Common myeloid progenitor, CD34-positive (primary cell): ENCODE results near the gene ANO2.
A peak's percentile ranks its signal among the peaks of the same experiment; 100 is the strongest.

Experiments used
- CTCF ChIA-PET: fragments of 350-600 bp; sonication (Branson Sonifier 250); formaldehyde crosslinking; loops from one replicate; lab custom pipeline; 2021; ENCODE audit warnings: antibody characterized with exemption; lab: Charles Lee
- POLR2A ChIA-PET: fragments of 350-600 bp; sonication (Branson Sonifier 250); formaldehyde crosslinking; loops from one replicate; lab custom pipeline; 2021; ENCODE audit warnings: antibody characterized with exemption; lab: Charles Lee
- DNase-seq, 3 donors: peaks; one replicate each; pipeline versions ENCODE4 v3.0.0 to v3.0.0-alpha.2; 2013
- H3K27ac ChIP-seq, 2 experiments: 1 replicate in 1 of 2; 2 replicates in 1 of 2; pipeline ENCODE4 v1.7.0; 2013; ENCODE audit warnings: inconsistent platforms in 2 of 2, low read length in 2 of 2, mild to moderate bottlenecking in 2 of 2, low read depth in 1 of 2, moderate library complexity in 1 of 2; ENCODE audit not compliant: severe bottlenecking in 2 of 2, insufficient read depth in 1 of 2, poor library complexity in 1 of 2
- H3K27me3 ChIP-seq, 5 experiments: replicated peaks in 2 of 5; 1 replicate in 3 of 5; 2 replicates in 2 of 5; pipeline versions ENCODE4 v1.6.1 to v1.7.0; 2013; ENCODE audit warnings: low read length in 4 of 5, mild to moderate bottlenecking in 2 of 5, moderate library complexity in 2 of 5, inconsistent platforms in 1 of 5; ENCODE audit not compliant: insufficient read depth in 5 of 5, control insufficient read depth in 4 of 5
- H3K36me3 ChIP-seq, 4 experiments: 1 replicate in 2 of 4; 2 replicates in 2 of 4; pipeline versions ENCODE4 v1.6.1 to v1.7.0; 2013; ENCODE audit warnings: low read length in 3 of 4, control low read depth in 1 of 4, mild to moderate bottlenecking in 1 of 4; ENCODE audit not compliant: control insufficient read depth in 4 of 4, insufficient read depth in 4 of 4
- H3K4me1 ChIP-seq, 4 experiments: 1 replicate in 3 of 4; 2 replicates in 1 of 4; pipeline versions ENCODE4 v1.6.1 to v1.7.1; 2013; ENCODE audit warnings: low read length in 3 of 4, mild to moderate bottlenecking in 3 of 4, control low read depth in 1 of 4, inconsistent platforms in 1 of 4, moderate library complexity in 1 of 4; ENCODE audit not compliant: control insufficient read depth in 4 of 4, insufficient read depth in 4 of 4; ENCODE audit errors: control extremely low read depth in 1 of 4
- H3K4me3 ChIP-seq, 7 experiments: 1 replicate in 4 of 7; 2 replicates in 3 of 7; pipeline versions ENCODE4 v1.5.1 to v1.7.0; 2013; ENCODE audit warnings: mild to moderate bottlenecking in 7 of 7, low read length in 6 of 7, moderate library complexity in 6 of 7, inconsistent platforms in 2 of 7, low read depth in 2 of 7, control low read depth in 1 of 7; ENCODE audit not compliant: insufficient read depth in 4 of 7, control insufficient read depth in 1 of 7; ENCODE audit errors: extremely low read depth in 1 of 7
- H3K9me3 ChIP-seq, 5 experiments: 1 replicate in 4 of 5; 2 replicates in 1 of 5; pipeline versions ENCODE4 v1.6.1 to v1.7.1; 2013; ENCODE audit warnings: low read length in 4 of 5, mild to moderate bottlenecking in 2 of 5, inconsistent platforms in 1 of 5, low read depth in 1 of 5, moderate library complexity in 1 of 5; ENCODE audit not compliant: control insufficient read depth in 4 of 5, insufficient read depth in 2 of 5; ENCODE audit errors: control extremely low read depth in 1 of 5
- WGBS: methylation state at CpG from one replicate; pipeline ENCODE4 v1.1.5; 2013; ENCODE audit not compliant: insufficient coverage; 5-methylcytosine and 5-hydroxymethylcytosine counted together

Gene ANO2

DNA sequence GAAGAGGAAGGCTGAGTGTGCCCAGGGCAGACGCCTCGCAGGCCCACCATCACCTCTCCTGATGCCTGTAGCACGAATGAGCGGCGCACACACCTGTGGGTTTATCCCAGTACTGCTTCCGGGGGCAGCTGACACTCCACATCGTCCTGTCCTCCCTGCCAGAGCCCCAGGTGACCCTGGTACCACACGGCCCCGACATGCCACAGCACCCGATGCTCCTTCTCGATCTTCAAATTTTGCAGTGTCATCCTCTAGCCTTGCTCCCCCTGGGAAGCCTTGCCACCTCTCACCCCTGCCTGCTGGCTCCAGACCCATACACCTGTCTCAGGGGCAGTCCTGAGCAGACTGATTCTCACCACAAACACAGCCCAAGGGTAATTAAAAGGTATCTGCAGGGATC lies 40.6 kb downstream of the ANO2 start:
- H3K4me1 ChIP-seq: peaks cover 0 to 23% (median 7%) of the 10 kb centered on the region in 4 experiments
- no peaks in the 10 kb centered on the region for H3K9me3 ChIP-seq
- CTCF ChIA-PET: interaction anchor here (0.7 to 1.4 kb wide), 3 partner anchors 21 to 84 kb away, joined by 3 read pairs; no protein-coding TSS in a partner anchor
- H3K4me3 ChIP-seq: no peak overlapping the region
- no peak overlapping the region for H3K27ac ChIP-seq
- 86% methylated on average over 11 of the region's 11 CpGs for WGBS
- peak in 1 of 3 donors; percentile 9 for DNase-seq
- POLR2A ChIA-PET: no interaction called here
- no peaks in the 10 kb centered on the region for H3K36me3 ChIP-seq
- no peaks in the 10 kb centered on the region for H3K27me3 ChIP-seq

DNA sequence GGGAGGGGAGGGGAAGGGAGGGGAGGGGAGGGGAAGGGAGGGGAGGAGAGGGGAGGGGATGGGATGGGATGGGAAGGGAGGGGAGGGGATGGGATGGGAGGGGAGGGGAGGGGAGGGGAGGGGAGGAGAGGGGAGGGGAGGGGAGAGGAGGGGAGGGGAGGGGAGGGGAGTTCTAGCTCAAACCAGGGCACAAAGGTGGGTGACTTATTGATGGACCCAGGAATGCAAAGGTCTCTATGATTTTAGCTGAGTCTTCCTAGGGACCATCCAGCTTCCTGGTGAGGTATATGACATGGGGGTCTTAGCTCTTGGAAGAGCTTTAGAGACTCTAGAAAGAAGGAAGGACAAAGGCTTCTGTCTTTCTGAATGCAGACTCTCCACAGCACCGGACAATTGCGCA lies 42.3 kb downstream of the ANO2 start:
- Histone ChIP-seq H3K27ac (no peak overlapping the region), H3K4me3 (no peak overlapping the region), H3K27me3 (no peaks in the 10 kb centered on the region), H3K9me3 (no peaks in the 10 kb centered on the region), H3K36me3 (no peaks in the 10 kb centered on the region), H3K4me1 (peaks cover 0 to 18% (median 6%) of the 10 kb centered on the region in 4 experiments)
- no peak for DNase-seq
- ChIA-PET CTCF (interaction anchor here (1.0 kb wide), 2 partner anchors 14 to 474 kb away, joined by 3 to 4 read pairs; no protein-coding TSS in a partner anchor), POLR2A (no interaction called here)
- WGBS: 100% methylated on average over 2 of the region's 2 CpGs

DNA sequence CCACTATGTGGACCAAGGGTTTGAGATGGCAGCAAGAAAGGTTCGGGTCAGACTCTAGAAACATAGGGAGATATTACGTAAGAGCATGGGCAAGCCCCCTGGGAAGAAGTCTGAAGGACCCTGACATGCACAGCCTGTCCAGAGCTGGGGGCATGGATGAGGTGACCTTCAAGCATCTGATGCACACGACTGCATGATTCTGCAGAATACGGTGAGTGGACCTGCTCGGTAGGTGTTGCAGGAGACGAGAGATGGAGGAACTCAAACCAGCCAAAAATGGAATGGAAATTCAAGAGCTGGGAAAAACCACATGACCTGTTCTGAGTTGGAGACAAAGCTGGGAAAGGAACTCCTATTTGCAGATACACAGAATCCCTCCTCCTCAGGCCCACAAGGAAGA lies 43.6 kb downstream of the ANO2 start:
- Histone ChIP-seq H3K36me3 (no peaks in the 10 kb centered on the region), H3K4me1 (peaks cover 0 to 14% (median 5%) of the 10 kb centered on the region in 4 experiments), H3K9me3 (no peaks in the 10 kb centered on the region), H3K27me3 (no peaks in the 10 kb centered on the region), H3K27ac (no peak overlapping the region), H3K4me3 (no peak overlapping the region)
- DNase-seq: no peak
- 97% methylated on average over 6 of the region's 6 CpGs for WGBS
- CTCF ChIA-PET: no interaction called here
- POLR2A ChIA-PET: no interaction called here

DNA sequence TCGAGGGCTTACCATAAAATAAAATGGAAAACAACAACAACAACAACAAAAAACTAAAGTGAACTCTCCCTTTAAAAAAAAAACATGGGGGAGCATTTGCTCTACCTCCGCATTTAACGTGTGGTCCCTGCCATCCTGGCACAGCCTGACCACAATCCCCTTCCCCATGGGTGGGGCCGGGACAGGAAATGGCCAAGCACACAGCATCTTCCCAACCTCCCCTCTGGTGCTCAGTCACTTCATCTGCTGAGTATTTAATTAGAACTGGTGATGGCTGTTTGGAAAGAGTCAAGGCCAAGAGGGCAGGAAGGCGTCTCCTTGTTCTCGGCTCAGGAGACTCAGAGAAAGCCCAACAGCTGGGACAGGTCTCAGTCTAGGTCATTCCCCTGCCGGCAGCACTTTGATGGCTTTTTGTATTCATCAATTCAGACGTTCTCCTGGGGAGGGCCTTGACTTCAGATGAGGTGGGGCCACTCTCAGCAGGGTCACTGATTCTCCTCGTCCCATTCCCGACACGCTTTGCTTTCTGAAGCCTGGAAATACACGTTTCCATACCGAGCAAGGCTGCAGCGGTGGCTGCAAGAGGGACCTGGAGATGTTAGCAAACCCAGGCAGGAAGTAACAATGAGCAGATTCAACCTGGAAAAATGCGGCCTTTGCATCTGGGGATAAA lies 44.4 kb downstream of the ANO2 start:
- Histone ChIP-seq H3K4me1 (peaks cover 0 to 14% (median 5%) of the 10 kb centered on the region in 4 experiments), H3K27me3 (no peaks in the 10 kb centered on the region), H3K4me3 (no peak overlapping the region), H3K9me3 (no peaks in the 10 kb centered on the region), H3K36me3 (no peaks in the 10 kb centered on the region), H3K27ac (no peak overlapping the region)
- CTCF ChIA-PET: no interaction called here
- POLR2A ChIA-PET: no interaction called here
- WGBS: 85% methylated on average over 14 of the region's 15 CpGs
- DNase-seq: no peak

DNA sequence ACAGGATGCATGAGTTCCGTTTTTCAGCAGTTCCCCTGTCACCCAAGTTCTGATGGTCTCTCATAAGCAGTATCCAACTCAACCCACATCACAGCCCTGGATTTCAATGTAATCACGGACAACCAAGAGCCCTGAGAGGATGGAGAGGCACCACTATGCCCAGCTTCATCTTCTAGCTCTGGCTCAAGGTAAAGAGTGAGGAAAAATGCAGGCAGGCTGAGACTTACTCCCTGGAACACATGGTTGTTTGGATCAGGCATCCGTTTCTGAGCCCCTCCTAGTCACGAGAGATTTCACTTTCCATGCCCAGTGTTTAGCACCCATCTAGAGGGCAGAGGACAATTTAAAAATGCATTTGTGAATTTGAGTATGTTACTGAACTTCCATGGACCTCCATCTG lies 45.0 kb downstream of the ANO2 start:
- no peaks in the 10 kb centered on the region for H3K9me3 ChIP-seq
- H3K4me1 ChIP-seq: peaks cover 0 to 11% (median 4%) of the 10 kb centered on the region in 4 experiments
- H3K27ac ChIP-seq: no peak overlapping the region
- POLR2A ChIA-PET: no interaction called here
- CTCF ChIA-PET: interaction anchor here (0.7 to 1.3 kb wide), 4 partner anchors 9 to 17 kb away, joined by 3 to 4 read pairs (median 3); no protein-coding TSS in a partner anchor
- H3K4me3 ChIP-seq: no peak overlapping the region
- H3K27me3 ChIP-seq: no peaks in the 10 kb centered on the region
- WGBS: 100% methylated on average over 2 of the region's 4 CpGs
- H3K36me3 ChIP-seq: no peaks in the 10 kb centered on the region
- no peak for DNase-seq

DNA sequence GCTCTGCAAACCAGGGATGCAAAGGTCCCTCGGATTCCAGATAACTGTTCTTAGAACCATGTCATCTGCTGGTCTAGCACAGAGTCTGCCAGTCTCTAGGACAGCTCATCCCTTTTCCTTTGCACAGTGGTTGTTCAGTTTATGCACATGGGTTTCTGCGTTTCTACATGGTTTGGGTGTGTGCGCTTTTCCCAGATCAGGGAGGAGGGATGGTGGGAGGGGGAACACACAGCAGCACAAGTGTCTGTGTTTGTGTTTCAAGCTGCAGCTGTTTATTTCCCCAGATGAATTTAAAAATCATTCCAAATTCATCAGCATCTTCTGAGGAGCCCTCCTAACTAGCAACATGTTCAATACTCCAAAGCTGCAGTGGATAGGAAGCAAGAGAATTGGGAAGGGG lies 45.4 kb downstream of the ANO2 start:
- Histone ChIP-seq H3K4me3 (no peak overlapping the region), H3K4me1 (peaks cover 0 to 7% (median under 1%) of the 10 kb centered on the region in 4 experiments), H3K9me3 (no peaks in the 10 kb centered on the region), H3K27ac (no peak overlapping the region), H3K27me3 (no peaks in the 10 kb centered on the region), H3K36me3 (no peaks in the 10 kb centered on the region)
- ChIA-PET CTCF (interaction anchor here (0.6 to 1.7 kb wide), 7 partner anchors 8 to 271 kb away, joined by 3 to 7 read pairs (median 3); no protein-coding TSS in a partner anchor), POLR2A (no interaction called here)
- 100% methylated on average over 1 of the region's 3 CpGs for WGBS
- DNase-seq: no peak

DNA sequence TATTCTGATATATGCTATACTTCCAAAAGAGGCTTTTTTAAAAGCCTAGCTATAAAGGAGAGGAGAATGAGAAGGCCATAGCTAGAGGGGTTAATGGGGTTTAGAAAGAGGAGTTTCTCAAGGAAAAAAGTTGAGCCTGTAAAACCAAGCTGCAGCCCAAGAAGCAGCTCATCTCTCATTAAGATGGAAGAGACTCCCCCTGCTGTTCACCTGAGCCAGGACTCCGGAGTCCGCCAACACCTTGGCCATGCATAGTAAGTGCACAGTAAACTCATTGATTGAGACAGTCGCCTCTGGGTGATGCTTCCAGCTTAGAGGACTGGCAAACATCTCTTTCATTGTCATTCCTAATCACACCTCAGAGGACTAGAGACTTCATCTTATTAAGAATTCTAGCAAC lies 46.2 kb downstream of the ANO2 start:
- peaks cover 0 to 3% (median 0%) of the 10 kb centered on the region in 4 experiments for H3K4me1 ChIP-seq
- no peaks in the 10 kb centered on the region for H3K36me3 ChIP-seq
- no peaks in the 10 kb centered on the region for H3K27me3 ChIP-seq
- H3K4me3 ChIP-seq: no peak overlapping the region
- H3K9me3 ChIP-seq: no peaks in the 10 kb centered on the region
- DNase-seq: no peak
- ChIA-PET CTCF (interaction anchor here (0.6 to 1.7 kb wide), 7 partner anchors 10 to 272 kb away, joined by 3 to 7 read pairs (median 3); no protein-coding TSS in a partner anchor), POLR2A (interaction anchor here (0.6 kb wide), 1 partner anchor 85 kb away, joined by 3 read pairs; no protein-coding TSS in a partner anchor)
- no peak overlapping the region for H3K27ac ChIP-seq
- WGBS: 100% methylated on average over 3 of the region's 3 CpGs
